ENCODE data around the gene ELFN1.
A peak's percentile ranks its signal among the peaks of the same experiment; 100 is the strongest.

ELFN1 gene

DNA sequence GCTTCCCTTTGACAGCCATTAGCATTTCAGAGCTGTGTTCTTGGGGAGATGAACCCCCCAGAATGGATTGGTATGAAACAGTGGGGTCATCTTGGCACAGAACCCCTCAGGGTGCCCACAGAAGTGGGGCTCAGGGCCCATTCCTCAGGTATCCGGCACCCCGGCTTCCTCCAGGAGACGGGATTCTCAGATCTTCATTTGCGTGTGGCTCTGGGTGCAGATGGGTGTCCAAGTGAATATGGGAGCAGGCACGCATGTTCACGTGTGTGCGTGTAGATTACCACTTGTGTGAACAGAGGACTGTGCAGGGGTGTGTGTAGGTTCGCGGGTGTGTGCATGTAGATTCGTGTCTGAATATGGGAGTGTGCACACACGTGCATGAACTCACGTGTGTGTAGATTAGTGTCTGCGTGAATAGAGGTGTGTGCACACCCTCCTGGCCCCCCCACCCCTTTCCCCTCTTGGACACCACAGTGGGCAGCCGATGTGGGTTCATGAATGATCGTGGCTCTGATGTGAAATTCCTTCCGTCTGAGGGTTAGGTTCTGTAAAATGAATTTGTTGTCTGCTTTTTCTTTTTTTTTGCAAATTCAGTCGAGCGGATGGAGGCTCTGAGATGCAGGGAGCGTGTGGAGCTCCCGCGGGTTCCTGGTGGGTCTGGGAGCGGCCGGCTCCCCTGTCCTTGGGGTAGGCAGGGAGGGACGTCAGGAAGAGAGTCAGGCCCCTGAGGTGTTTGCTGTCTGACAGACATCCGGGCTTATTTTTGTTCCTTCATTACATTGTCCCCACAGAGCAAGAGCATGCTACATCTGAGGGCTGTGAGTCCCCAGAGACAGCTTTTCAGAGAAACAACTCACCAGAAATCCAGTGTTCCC is 7.4 kb downstream of the ELFN1 start:
- no peak for TF ChIP-seq CTCF (IDR thresholded peaks at IDR 0.05)

DNA sequence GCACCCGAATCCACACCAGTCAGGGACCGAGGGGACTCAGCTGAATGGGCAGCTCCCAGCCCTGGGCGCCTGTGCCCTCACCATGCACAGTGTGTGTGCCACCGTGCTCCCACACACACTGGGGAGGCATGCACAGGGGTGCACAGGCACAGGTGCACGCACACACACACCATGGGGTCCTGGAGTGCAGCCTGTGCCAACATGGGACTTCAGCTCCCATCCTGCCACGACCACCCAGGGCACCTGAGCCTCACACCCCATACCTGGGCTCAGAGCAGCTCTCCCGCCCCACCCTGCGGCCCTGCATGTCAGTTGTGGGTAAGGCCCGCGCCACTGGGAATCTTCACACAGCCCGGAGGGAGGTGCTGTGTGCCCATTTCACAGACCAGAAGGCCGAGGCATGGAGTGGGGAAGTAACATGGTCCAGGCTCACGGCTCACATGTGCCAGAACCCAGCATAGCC is 8.0 kb downstream of the ELFN1 start:
- H3K27ac ChIP-seq = no peak overlapping the region
- no peak for TF ChIP-seq ZFX (IDR thresholded peaks at IDR 0.05; ENCODE audit: borderline replicate concordance)
- TF ChIP-seq CTCF (IDR thresholded peaks at IDR 0.05) = peak; percentile 17; the same call in 1 of the 2 replicates

More for the DNA sequence above, 7.4 kb downstream of the ELFN1 start:
- H3K27ac ChIP-seq = no peak overlapping the region

- TF ChIP-seq CTCF (IDR thresholded peaks at IDR 0.05) = no peak
- no peak for TF ChIP-seq ZFX (IDR thresholded peaks at IDR 0.05; ENCODE audit: borderline replicate concordance)
- H3K27ac ChIP-seq = no peak overlapping the region
These were observed 8.7 kb downstream of the ELFN1 start for GRCh38 chr7:1678571-1679325.

DNA sequence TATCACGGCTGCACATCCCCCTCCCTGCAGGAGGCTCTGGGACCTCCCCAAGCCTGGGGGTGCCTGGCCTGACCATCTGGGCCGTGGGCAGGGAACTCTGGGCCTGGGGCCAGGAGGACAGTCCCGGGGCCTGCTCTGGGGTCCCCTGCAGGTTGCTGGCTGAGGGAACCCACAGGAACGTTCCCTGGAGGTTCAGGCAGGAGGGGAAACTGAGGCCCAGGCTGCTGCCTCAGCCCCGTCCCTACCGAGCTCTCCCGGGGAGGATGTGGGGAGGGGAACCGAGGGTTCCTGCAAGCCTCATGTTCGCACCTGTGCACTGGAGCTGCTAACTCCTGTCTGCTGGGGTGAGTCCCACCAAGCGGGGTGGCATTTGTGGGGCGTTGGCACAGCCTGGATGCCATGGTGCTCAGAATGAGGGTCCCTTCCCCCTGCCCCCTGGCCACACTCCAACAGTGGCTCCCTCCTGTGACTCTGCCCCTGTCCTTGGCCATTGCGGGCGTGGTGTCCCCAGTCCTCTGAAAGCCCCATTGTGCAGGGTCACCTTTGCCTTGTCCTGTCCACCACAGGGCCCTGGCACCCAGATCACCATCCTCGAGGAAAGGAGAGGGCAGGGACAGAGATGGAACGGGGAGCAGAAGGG is 9.4 kb downstream of the ELFN1 start:
- TF ChIP-seq ZFX (IDR thresholded peaks at IDR 0.05; ENCODE audit: borderline replicate concordance) (no peak), CTCF (IDR thresholded peaks at IDR 0.05) (no peak)
- no peak overlapping the region for H3K27ac ChIP-seq

DNA sequence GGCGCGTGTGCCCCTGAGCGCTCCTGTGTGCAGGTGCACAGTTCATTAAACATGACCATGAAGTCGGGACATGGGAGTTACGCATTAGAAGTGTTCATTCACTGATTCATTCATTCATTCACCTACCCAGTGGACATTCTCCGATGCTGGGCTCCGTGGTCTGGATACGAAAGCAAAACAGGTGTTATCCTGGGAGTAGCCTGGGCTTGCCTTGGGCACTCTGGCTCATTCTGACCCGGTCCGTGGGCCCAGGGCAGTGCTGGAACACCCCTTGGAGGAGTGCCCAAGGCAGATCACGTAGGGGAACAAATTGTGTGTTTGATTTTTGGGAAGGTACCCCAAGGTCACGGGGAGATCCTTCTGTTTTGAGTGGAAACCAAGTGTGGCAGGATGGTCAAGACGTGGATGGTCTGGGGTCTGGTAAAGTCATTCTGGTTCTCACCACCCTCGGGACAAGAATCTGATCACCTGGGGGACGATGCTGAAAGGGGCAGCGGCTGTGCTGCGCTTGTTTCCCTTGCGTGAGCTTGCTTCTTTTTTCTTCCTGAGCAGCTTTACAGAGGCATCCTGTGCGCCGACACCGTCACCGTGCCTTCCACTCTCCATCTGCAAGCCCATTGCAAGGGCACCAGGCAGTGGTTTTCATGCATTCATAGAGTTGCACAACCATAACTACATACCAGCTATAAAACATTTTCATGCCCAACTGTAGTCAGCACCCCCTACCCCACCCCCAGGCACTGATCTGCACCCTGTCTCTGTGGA is 10.1 kb downstream of the ELFN1 start:
- TF ChIP-seq ZFX (IDR thresholded peaks at IDR 0.05; ENCODE audit: borderline replicate concordance) = no peak
- no peak overlapping the region for H3K27ac ChIP-seq

DNA sequence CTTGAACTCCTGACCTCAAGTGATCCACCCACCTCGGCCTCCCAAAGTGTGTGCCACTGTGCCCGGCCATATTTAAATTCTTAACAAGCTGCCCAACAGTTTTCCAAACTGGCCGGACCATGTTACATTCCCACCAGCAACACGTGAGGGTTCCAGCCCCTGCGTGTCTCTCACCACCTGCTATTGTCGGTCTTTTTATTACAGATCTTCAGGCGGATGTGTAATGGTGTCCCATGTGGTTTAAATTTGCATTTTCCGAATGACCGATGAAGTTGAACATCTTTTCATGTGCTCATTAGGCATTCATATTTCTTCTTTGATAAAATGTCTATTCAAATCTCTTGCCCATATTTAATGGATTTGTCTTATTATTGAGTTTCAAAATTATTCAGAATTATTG is 11.5 kb downstream of the ELFN1 start:
- no peak for TF ChIP-seq ZFX (IDR thresholded peaks at IDR 0.05; ENCODE audit: borderline replicate concordance)
- TF ChIP-seq CTCF (IDR thresholded peaks at IDR 0.05) = no peak
- no peak overlapping the region for H3K27ac ChIP-seq

Data from 22Rv1 (cell line).